ENCODE data around the gene GAB4. TPM values are rescaled to one million over a fixed set of nuclear protein-coding genes. Genes with fewer than 3 reads are reported as not detected.

GAB4 gene
- total RNA-seq, 1 donor: 0.81 TPM

DNA sequence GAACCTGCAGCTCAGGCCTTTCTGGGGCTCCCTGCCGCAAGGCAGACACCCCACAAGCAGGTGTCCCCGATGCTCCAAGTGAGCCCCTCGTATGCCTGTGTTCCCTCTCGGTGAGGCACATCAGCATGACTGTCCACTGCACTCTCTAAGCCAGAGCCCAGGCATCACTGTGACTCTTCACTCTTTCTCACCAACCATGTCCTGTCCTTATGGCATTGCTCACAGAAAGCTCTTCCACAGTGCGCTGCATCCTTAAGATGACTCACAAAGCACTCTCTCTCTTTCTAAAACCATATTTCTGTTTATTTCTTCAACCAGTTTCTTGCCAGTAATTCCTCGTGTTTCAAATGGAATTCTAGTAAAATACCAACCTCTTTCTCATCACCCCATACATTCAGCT is 18.1 kb downstream of the GAB4 start:
- DNase-seq (ENCODE audit: low read depth in 2 of 3, low spot score in 2 of 3): no peak

DNA sequence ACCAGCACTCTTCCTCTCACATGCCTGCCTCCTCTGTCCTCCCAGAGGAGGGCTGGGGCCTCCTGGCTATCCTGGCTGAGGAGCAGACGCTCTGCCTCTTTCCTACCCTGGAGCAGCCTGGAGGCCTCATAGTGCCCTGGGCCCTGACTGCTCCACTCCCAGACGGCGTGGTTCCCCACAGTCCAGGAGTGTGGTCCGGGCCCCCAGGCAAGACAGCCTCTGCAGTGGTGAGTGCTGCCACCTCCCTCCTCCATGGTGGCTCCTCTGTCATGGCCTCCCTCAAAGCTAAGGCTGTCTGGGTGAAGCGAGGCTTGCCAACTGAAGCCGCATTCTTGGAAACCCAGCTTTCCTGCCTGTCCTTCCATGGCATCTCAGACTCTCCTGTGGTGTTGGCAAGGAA is 19.8 kb downstream of the GAB4 start:
- DNase-seq (ENCODE audit: low read depth in 2 of 3, low spot score in 2 of 3): no peak

DNA sequence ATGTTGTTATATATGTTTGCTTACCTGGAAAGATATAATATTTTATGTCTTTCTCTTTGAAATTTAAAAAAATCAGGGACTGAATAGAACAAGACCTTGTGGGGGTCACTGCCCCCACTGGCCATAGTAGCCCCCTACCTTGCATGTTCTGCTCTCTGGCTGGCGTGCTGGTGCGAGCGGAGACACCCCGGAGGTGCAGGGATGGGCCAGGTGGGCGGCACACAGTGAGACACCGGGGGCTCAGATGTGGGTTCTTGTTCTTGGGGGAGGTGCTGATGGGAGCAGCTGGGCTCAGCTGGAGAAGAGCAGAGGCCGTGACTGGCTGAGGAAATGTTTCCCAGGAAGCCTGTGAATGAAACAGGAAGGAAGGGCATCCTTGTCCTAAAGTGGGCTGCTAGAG is 20.2 kb downstream of the GAB4 start:
- no peak for DNase-seq (ENCODE audit: low read depth in 2 of 3, low spot score in 2 of 3)

DNA sequence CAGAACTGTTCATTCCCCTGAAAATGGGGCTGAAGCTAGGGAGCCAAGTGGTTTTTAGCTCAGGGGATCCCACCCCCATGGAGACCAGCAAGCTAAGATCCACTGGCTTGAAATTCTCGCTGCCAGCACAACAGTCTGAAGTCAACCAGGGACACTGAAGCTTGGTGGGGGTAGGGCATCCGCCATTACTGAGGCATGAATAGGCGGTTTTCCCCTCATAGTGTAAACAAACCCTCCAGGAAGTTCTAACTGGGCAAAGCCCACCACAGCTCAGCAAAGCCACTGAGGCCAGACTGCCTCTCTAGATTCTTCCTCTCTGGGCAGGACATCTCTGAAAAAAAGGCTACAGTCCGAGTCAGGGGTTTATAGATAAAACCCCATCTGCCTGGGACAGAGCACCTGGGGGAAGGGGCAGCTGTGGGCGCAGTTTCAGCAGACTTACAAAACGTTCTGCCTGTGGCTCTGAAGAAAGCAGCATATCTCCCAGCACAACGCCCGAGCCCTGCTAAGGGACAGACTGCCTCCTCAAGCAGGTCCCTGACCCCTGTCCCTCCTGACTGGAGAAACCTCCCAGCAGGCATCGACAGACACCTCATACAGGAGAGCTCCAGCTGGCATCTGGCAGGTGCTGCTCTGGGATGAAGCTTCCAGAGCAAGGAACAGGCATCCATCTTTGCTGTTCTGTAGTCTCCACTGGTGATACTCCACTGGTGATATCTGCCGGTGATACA is 32.7 kb downstream of the GAB4 start:
- DNase-seq (ENCODE audit: low read depth in 2 of 3, low spot score in 2 of 3): no peak

DNA sequence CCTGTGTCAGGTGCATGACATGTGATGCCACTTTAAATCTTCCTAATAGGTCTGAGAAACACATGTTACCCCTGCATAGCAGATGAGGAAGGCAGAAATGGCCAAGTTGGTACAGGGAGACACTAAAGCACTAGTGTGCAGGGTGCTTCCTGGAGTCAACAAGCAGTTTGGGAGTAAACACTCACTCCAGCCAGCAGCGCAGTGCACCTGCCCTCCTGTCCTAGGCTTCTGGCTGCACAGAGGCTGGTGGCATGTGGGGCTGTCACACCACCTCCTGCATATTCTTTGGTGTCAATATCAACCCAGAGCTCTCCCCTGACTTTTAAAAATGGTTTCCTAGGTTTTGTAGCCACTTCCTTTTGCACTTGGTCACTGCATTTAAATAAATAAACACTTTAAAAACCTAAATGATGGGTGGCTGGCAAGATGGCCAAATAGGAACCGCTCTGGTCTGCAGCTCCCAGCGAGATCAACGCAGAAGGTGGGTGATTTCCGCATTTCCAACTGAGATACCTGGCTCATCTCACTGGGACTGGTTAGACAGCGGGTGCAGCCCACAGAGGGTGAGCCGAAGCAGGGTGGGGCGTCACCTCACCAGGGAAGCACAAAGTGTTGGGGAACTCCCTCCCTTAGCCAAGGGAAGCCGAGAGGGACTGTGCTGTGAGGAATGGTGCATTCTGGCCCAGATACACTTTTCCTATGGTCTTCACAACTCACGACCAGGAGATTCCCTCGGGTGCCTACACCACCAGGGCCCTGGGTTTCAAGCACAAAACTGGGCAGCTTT is 33.5 kb downstream of the GAB4 start:
- DNase-seq (ENCODE audit: low read depth in 2 of 3, low spot score in 2 of 3): no peak

DNA sequence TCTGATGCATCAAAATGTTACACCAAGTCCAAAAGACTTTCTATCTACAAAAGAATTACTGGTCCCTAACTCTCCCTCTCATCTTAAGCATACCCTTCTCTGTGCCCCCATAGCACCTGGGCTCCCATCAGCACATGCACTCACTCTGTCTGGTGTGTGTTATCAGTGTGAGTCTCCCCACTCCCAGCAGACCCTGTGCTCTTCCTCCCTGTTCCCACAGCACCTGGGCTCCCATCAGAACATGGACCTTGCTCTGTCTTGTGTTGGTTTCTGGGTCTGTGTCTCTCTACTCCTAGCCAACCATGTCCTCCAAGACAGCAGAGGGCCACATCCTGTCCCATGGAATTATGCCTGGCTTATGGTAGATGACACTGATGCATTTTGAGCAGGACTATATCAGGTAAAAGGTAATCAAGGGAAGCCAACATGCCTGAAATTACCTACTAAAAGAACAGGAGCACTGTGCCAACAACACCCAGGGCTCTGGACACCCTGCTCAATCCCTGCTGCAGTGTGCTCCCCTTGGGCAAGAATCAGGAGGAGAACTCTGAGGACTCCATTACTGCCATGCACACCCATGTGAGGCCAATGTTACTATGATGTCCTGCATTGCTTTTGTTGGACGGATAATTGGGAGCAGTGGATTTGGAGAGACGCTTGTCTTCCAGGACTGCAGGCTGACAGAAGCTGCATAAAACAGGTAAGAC is 34.3 kb downstream of the GAB4 start:
- DNase-seq (ENCODE audit: low read depth in 2 of 3, low spot score in 2 of 3): no peak

DNA sequence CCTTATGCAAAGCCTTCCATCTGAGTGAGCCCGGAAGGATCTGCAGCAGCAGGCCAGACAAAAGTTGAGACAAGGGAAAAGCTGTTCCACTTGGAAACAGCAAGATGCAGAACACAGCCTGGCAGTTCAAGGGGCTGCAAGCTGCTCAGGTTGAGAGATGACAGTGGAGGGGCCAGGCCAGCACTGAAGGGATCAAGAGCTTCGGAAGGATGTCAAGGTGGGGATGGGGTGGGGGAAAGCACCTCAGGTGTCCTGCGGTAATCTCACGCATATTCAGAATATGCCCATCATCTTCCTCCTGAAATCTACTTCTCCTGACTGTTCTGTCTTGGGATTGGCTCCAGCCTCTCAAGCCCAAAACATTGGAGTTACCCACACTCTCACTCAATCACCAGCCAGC is 35.7 kb downstream of the GAB4 start:
- DNase-seq (ENCODE audit: low read depth in 2 of 3, low spot score in 2 of 3): no peak

DNA sequence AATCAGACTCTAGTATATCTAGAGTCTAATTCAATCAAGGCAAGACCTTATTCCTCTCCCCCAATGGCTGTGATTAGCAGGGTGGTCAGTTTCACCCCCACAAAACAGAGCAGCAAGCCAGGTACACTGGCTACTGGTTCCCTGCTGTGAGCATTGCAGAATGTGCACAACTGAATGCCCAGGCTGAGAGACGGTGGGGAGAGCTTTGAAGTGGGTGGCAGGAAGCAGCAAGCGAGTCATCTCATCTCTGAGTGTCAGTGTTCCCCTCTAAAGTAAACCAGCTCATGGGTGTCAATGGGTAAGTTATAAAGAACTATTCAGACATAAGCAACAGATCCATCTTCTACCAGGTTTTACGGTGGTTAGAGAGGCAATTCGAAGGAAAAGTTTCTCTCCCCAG is 37.6 kb downstream of the GAB4 start:
- DNase-seq (ENCODE audit: low read depth in 2 of 3, low spot score in 2 of 3): no peak

DNA sequence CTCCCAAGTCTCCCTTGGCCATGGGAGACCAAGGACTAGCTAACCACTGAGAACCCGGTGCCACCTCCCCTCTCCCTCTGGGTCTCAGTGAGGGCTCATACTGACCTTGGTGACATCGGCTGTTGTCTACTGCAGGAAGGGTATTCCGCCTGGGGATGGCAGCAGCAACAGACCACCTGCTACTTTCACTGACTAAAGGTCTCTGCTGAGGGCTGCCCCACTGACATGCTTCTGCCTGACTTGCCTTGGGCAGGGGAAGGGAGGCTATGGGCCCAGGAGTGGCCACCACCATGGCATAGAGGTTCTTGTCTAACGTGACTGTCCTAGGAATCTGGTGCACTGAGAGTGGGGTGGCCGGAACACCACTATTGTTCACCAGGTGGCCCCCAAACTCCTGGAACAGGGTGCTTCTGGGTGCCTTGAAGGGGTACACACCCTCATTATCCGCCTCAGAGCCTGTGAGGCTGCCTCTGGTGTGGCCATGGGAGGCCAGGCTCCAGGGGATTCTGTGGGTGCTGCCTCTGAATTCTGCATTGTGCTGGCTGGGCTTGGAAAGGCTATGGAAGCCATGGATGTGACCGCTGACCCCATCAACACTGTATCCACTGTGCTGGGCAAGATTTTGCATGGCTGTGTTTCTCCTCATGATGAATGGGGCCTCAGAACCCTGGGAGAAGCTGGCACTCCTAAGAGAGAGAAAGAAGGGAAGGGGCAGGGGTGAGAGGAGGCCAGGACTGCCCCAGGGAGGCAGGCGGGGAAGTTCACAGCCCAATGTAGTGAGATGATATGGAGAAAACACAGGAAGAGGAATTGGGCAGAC is 38.3 kb downstream of the GAB4 start:
- no peak for DNase-seq (ENCODE audit: low read depth in 2 of 3, low spot score in 2 of 3)

DNA sequence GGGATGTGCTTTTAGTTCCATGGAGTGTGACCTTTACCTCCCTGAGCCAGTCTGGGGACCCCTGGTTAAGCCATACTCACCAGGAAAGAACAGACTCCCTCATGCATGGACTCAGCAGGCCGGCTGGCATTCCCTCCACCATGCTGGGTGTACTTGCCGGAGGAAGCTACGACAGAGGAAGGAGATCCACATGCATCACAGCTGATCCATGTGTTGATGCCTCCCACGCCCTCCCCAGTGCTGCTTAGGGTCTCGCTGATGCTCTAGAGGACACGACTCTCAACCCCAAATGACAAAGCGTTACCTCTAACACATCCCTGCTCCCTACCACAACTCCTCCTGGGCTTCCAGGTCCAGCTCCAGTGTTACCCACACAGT is 39.8 kb downstream of the GAB4 start:
- no peak for DNase-seq (ENCODE audit: low read depth in 2 of 3, low spot score in 2 of 3)

DNA sequence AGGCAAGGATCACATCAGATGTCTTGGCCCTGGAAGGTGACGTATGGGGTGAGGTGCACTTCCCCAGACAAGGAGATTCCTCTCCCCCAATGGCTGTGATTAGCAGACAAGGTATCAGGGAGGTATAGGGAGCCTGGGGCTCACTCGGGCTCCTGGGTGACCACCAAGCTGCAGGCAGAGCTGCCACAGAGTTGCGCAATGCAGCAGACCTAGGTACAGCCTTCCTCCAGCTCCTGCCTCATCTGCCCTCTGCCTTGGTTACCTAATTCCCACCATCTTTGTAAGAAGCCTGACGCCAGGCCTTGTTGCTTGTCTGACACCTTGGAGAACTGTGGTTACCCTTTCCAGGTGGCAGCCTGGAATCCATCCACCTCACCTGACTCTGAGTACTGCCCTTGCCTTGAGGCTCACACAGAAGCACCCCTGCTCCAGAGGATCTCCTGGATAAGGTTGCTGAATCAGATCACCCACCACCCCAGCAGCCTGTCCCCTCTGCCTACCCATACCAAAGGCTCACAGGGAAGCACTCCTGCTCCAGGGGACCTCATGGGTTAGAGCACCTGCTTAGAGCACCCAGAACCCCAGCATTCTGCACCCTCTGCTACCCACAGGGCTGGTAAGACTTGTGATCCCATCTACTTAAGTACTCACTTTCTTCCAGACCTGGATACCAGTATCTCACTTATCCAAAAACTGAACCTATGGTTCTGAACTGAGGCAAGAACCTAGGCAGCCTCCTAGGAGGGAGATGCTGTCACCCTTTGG is 40.4 kb downstream of the GAB4 start:
- DNase-seq (ENCODE audit: low read depth in 2 of 3, low spot score in 2 of 3): no peak

DNA sequence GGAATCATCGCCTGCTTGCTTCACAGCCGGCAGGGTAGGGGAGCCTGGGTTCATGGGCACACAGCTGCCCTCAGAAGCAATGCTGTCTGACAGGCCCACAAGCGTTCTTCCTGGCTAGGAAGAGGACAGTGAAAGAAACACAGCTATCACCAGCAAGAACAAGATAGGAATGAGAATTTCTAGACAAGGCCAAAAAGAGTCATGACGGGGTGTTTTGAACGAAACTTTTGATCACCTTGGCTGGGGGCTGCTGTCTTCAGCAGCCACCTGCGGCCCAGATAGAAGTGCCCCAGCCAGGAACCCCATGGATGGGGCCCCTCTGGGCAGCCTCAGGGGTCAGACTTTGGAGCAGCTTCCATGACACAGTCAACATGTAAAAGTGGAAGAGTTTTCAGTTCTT is 41.8 kb downstream of the GAB4 start:
- DNase-seq (ENCODE audit: low read depth in 2 of 3, low spot score in 2 of 3): no peak

DNA sequence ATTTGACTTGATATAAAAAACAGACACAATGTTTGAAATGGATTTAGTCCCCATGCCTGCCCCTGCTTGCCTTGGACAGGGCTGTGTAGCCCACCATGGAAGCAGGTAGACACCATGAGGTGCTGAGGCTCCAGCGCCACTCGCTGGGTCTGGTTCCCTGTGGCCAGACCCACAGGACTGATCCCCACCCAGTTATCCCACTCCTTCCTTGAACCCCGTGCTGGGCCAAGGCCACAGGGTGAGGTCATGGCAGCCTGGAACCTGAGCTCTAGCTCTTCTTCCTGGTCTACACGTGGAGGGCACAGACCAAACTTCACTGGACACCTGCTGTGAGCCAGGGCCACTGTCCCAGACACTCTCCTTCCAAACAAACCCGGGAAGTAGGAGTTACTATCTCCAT is 42.5 kb downstream of the GAB4 start:
- no peak for DNase-seq (ENCODE audit: low read depth in 2 of 3, low spot score in 2 of 3)

DNA sequence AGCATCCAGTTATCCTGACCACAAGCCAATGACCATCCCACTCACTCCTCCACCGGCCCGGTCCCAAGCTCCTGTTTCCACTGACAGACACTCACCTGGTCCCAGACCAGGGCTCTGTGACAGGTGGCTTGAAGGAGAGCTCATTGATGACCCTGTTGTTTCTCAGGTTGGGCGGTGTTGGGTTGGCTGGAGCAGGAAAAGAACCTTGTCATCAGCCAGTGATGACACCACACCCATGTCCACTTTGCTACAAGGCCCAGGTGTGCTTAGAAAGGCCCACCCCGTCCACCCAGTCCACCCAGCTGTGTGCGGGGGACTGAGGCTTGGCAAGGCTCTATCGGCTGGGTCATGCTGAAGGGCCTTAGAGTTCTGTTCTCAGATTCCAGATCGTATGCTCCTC is 42.9 kb downstream of the GAB4 start:
- DNase-seq (ENCODE audit: low read depth in 2 of 3, low spot score in 2 of 3): no peak

DNA sequence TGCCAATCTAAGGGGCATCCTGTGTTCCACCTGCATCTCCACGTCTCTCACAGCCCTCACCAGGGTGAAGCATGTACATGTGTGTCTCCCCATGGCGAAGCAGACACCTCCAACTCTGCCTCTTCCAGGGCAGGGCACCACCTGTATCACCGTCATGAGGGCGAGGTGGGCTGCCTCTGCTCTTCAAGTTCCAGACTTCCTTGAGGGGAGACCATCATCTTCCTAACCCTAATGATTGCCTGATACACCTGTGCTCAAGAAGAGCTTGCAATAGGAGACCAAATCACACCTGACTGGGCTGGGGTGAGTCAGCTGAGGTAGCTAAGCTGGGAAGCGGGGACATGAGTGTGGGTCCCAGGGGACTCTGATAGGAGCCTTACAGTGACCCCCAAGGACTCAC is 43.7 kb downstream of the GAB4 start:
- no peak for DNase-seq (ENCODE audit: low read depth in 2 of 3, low spot score in 2 of 3)

DNA sequence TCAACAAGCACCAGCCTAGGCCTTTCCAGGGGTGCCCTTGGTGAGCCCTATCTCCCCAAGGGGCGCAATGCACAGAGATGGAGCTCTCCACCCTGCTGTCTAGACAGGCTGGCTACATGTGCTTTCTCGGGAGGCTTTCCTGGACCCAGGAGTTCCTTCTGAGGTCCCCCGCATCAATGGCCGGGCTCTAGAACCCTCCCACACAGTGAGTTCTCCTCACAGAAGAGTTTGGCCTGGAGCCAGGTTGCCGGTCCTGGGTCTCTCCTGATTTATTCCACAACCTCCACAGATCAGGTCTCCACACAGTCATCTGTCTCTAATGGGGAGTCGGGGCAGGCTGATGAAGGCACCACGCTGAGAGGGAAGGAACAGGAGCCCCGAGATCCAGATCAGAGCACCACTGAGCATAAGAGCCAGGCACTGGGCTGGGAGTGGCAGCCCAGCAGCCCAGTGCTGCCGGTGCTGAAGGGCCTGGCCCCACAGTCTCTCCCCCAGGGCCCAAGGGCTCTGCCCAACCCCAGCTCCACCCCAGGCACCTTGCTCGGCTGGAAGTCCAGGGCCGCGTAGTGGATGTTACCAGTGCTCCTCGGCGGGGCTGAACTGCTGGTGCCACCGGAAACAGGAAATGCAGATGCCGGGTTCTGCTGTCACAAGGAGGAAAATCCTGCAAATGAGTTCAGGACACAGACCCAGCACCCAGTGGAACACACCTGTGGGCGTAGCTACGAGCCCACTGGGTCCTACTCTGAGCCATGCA is 44.7 kb downstream of the GAB4 start:
- DNase-seq (ENCODE audit: low read depth in 2 of 3, low spot score in 2 of 3): no peak

DNA sequence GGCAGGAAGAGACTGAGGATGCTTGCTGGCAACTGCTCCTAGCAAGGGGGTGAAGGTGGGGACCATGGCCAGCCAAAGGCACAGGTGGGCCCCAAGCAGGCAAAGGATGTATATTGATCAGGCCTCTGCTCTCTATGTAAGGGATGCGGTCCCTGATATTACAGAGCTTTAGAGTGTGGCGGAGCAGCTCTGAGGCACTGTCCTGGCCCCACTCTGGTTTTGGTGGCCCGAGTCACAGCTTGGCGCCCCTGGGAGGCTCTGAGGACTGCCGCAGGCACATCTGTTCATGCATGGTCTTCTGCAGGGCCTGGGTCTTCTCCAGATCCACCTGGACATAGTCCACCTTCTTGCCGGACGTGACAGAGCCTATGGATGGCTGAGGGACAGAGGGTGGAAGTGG is 45.5 kb downstream of the GAB4 start:
- DNase-seq (ENCODE audit: low read depth in 2 of 3, low spot score in 2 of 3): no peak

DNA sequence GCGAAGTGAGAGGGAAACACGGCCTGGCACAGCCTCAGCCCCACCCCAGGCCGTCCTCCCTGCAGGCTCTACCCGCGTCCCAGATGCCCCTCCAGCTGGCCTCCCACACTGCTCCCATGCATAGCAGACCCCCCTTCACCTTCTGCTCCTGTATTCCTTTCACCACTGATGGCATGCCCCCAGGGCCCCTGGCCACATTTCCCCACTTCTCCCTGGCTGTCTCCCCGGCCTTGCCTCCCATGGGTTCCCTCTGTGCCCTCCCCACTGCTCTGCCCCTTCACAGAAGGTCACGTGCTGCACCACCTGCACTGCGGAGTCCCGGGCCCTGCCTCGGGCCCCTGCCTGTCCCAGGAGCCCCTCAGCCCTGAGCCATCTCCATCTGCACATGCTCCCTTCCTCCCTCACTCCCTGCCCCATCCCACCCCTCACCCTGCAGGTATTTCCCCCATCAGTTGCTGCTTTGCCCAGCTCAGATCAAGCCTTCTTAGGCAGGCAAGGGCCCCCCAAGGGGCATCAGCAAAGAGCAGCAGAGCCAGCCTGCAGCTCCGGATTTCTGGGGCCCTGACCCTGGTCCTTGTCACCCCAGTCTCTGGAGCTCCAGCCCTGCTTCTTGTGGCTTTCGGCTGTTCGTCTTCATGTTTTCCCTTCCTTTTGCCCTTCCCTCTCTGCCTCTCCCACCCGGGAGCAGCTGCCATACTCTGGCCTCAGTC is 46.4 kb downstream of the GAB4 start:
- no peak for DNase-seq (ENCODE audit: low read depth in 2 of 3, low spot score in 2 of 3)

DNA sequence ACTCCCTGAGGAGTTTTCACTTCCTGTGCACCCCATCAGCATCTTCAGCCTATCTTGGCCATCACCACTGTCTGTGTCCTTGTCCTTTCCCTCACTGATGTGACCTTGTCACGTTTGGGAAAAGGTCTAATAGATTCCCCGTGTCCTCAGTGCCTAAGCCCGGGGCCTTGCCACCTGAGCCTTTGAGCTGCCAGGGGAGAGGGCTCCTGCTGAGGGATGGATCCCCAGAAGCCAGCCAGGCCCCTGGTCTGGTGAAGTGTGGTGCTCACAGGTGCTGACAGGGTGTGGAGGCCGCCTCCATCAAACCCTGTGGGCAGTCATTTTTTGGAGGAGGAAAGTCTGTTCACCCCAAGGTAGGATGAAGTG is 47.2 kb downstream of the GAB4 start:
- DNase-seq (ENCODE audit: low read depth in 2 of 3, low spot score in 2 of 3): no peak
